Omental fat pad (tissue), 4 donors: ENCODE measurements around the gene CHL1. TPM values are rescaled to one million over a fixed set of nuclear protein-coding genes. Genes with fewer than 3 reads are reported as not detected.
"Not testable (repeated sequence)": the region's sequence is repeated elsewhere in the genome, so short reads cannot be mapped to it uniquely, and the experiment has no call there.

Source experiments
- ATAC-seq: fragments of 150-250 bp; one replicate; pipeline ENCODE4 v1.9.1; 2016; ENCODE audit warnings: mild to moderate bottlenecking, moderate library complexity; ENCODE audit not compliant: low FRiP score
- DNase-seq: peaks from one replicate; pipeline ENCODE4 v3.0.0-alpha.2; 2019; ENCODE audit warnings: low spot score
- total RNA-seq, 4 donors: library from RNA; depleted of rRNA; stranded (reverse); fragments of >200 nt; gene quantifications; one replicate each; pipeline ENCODE4 v1.1.0, GENCODE V29; 2016
- TF ChIP-seq, protein P1 (sequence below), 3 donors: fragments of 450-650 bp; IDR thresholded peaks; one replicate each; pipeline ENCODE4 v1.5.1; 2016 to 2017; ENCODE audit warnings: antibody characterized with exemption in 3 of 3, mild to moderate bottlenecking in 3 of 3, moderate library complexity in 2 of 3

The CHL1 gene
- total RNA-seq, 4 donors from 2014 or later: 18.7 to 64.2 (median 42.1) TPM

DNA sequence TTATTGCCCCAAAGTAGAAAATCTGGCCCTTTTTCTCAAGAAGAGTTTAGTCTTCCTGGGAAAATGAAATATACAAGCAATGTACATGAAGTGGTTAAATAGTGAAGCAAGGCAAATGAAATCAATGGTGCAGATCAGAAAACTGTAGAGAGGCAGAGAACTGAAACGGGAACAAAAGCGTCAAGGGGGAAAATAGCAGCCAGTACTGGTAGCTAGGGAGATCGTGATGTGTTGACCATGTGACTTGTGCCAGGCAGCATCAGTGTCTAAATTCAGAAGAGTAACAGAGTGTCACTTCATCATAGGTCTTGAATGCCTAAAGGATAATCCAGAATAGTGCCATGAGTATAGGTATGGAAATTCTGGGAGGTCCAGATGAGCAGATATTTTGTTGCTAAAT, 163.1 kb downstream of the CHL1 start:
- TF ChIP-seq, protein P1, sequence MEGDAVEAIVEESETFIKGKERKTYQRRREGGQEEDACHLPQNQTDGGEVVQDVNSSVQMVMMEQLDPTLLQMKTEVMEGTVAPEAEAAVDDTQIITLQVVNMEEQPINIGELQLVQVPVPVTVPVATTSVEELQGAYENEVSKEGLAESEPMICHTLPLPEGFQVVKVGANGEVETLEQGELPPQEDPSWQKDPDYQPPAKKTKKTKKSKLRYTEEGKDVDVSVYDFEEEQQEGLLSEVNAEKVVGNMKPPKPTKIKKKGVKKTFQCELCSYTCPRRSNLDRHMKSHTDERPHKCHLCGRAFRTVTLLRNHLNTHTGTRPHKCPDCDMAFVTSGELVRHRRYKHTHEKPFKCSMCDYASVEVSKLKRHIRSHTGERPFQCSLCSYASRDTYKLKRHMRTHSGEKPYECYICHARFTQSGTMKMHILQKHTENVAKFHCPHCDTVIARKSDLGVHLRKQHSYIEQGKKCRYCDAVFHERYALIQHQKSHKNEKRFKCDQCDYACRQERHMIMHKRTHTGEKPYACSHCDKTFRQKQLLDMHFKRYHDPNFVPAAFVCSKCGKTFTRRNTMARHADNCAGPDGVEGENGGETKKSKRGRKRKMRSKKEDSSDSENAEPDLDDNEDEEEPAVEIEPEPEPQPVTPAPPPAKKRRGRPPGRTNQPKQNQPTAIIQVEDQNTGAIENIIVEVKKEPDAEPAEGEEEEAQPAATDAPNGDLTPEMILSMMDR (IDR thresholded peaks at IDR 0.05): no peak
- ATAC-seq (no peak), DNase-seq (no peak)

DNA sequence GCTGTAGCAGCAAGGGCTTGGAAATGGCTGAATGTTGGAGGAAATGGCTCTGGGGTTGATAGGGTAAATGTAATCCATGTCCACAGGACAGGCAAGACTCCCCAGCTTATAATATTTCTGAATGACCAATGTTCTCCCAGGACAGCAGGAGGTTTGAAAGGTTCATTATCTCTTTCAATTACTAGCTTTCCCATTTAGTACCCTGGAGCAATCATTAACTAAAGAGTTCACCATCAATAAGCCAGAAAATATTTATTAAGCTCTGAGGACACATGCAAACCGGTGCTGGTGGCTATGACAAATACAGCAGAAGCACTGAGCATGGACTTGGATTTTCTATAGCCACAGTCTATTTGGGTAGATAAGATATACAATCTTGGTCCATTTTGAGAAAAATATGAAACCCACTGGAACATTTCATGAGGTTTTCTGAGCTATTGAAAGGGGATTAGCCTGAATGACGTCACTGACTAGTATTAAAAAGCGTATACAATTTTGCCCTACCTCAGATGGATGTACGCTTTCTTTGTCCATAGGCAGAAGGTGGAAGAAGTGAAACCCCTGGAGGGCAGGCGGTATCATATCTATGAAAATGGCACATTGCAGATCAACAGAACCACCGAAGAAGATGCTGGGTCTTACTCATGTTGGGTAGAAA, 166.2 kb downstream of the CHL1 start:
- DNase-seq: no peak
- no peak for ATAC-seq
- TF ChIP-seq, protein P1 (IDR thresholded peaks at IDR 0.05): no peak

DNA sequence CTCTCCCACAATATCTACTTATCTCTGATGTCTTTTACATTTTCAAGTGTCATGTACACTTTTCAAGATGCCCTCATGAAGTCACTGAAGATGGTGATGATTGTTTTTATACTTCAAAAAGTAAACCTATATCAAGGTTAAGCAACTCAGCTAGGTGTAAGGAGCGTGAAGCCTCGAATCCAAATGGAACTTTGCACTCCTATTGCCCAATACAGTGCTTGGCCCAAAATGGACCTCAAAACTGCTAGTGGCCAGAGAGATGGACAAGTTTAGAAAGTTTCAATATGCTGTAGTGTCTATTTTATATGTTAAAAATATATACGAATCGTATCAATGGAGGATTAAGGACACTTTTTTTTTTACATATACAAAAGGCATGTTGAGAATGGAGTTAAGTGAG, 167.7 kb downstream of the CHL1 start:
- DNase-seq (no peak), ATAC-seq (no peak)
- TF ChIP-seq, protein P1 (IDR thresholded peaks at IDR 0.05): no peak

DNA sequence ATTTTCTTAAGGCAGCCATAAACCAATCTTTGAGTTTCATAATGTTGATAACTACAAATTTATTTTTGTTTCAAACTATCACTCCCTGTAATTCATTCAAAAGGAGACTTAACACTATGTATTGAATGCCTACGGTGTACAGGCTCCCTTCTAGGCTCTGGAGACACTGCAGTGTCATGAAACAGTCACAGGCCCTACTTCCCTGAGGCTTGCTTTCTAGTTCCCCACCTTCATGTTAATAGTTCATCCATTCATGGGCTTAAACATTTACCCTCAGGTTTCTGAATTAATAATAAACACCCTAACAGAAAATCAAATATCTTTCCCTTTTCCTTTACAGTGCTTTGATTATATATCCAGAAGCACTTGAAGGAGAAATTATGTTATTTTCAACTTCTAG, 168.7 kb downstream of the CHL1 start:
- no peak for DNase-seq
- no peak for ATAC-seq
- TF ChIP-seq, protein P1 (IDR thresholded peaks at IDR 0.05): no peak

DNA sequence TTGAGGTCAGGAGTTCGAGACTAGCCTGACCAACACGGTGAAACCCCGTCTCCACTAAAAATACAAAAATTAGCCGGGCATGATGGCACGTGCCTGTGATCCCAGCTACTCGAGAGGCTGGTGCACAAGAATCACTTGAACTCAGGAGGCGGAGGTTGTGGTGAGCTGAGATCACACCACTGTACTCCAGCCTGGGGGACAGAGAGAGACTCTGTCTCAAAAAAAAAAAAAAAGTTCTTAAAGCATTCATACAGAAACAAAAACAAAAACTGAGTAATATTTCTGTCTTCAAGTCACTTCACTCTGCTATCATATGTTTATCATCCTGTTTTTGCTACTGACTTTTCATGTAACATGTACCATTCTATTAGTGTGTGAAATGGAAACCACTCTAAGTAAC, 169.7 kb downstream of the CHL1 start:
- not testable (repeated sequence) for DNase-seq, ATAC-seq

DNA sequence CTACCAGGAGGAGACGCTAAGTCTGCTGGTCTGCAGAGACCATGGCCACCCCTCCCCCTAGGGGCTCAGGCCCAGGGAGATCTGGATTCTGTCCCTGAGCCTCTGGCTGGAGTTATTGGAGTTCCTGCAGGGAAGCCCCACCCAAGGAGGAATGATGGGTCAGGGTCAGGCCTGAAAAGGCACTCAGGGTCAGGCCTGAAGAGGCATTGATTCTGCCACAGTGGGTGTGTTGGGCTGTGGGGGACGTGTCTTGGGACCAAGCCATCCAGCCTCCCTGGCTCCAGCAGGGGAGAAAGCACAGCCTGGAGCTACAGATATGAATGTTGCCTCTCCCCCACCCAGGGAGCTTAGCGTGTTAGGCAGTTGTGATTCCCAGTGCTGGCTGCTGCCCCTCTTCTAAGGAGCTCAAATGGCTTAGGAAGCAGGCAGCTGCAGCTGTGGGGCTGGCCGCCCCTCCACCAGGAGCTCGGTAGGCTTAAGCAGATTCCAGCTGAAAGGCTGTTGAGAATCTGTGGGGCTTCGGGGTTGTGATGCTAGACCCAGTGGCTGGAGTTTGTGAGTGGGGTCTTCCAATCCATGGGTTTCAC, 176.7 kb downstream of the CHL1 start:
- ATAC-seq (no peak), DNase-seq (no peak)
- TF ChIP-seq, protein P1 (IDR thresholded peaks at IDR 0.05): no peak

DNA sequence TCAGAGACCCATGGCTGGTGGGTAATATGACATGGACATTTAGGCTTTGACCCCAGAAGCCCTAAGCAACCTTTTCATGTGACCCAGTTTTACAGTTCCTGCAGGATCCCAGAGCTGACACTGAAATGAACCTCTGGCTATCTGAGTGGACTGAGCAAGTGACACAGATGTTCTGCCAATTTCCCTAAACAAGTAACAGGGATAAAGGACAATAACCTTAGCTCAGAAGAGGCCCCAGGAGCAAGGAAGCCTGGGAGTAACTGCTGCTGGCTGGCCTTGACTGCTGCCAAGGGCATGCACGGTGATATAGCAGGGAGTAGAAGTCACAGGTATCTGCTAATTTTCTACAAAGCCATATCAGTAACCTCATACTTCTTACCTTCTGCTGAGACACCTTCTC, 177.9 kb downstream of the CHL1 start:
- ATAC-seq (no peak), DNase-seq (no peak)
- TF ChIP-seq, protein P1 (IDR thresholded peaks at IDR 0.05): no peak
